Renal cortex interstitium (tissue), 11 donors: Measurements from ENCODE around the gene CAPN15. TPM values are rescaled to one million over a fixed set of nuclear protein-coding genes. Genes with fewer than 3 reads are reported as not detected.
A peak's percentile ranks its signal among the peaks of the same experiment; 100 is the strongest.

ENCODE experiments used
- DNase-seq, 11 donors: peaks; one replicate each; pipeline ENCODE4 v3.0.0-alpha.2; 2013; ENCODE audit warnings: low read depth in 9 of 11, low spot score in 4 of 11; ENCODE audit errors: extremely low read depth in 1 of 11
- polyA plus RNA-seq, 3 donors: library from polyadenylated mRNA; unstranded; fragments of 120-200 nt; gene quantifications; one replicate each; pipeline ENCODE4 v1.2.1, GENCODE V29; 2013; ENCODE audit not compliant: insufficient read length in 3 of 3

CAPN15 gene
- polyA plus RNA-seq, 3 donors = 23.2 to 37.7 (median 35.0) TPM

- DNase-seq = peak in 9 of 11 donors; percentile 62 to 81 (median 73)
Observed at GRCh38 chr16:566475-567372, 39.2 kb downstream of the CAPN15 start, which contains the start of gene NHLRC4. Gene NHLRC4 (plus strand): TSS chr16:567005. CDS start chr16:568048, 1,043 bp downstream.

- DNase-seq = no peak
Observed at GRCh38 chr16:567373-568256, 40.1 kb downstream of the CAPN15 start.

DNA sequence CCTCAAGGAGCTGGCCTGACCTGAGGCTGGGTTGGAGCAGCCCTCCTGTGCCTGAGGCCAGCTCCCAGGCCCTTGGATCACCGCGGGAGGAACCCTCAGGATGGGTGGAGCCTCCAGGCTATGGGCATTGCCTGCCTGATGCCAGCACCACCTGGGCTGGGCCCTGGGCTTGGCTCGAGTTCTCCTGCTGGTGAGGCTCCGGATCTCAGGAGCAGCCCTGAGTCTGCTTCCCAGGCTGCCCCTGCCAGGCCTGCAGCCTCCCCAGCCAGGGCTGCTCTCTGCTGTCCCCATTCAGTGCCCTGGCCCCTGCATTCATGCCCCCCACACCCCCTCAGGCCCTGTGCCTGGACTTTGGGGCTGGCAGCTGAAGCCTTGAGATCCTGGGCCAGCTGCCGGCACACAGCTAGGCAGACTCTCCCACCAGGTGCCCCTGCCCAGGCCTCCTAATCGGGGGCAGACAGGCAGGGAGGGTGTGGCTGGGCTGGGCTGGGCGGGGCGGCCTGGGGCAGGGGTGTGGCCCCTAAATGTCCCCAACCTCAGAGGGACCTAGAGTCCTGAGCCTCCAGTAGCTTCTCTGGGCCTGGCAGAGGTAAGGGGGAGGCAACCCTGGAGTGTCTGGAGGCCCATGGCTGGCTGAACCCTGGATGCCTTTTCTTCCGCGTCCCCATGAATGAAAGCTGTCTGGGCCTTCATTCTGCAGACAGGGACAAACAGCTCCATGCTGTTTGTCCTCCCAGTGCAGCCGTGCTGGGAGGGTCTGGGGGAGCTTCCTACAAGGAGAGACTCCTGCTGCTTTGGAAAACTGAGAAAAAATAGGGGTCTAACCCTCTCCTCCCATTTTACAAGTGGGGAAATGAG lies 41.1 kb downstream of the CAPN15 start:
- DNase-seq = no peak

- DNase-seq = peak in 2 of 11 donors; percentile 53 to 61
Observed at GRCh38 chr16:569445-570254, 42.1 kb downstream of the CAPN15 start, which contains the start of gene PIGQ. Gene PIGQ (plus strand): TSS chr16:569968. CDS start chr16:574075, 4,107 bp downstream.

- DNase-seq = no peak
Observed at GRCh38 chr16:572865-573650, 45.5 kb downstream of the CAPN15 start.

DNA sequence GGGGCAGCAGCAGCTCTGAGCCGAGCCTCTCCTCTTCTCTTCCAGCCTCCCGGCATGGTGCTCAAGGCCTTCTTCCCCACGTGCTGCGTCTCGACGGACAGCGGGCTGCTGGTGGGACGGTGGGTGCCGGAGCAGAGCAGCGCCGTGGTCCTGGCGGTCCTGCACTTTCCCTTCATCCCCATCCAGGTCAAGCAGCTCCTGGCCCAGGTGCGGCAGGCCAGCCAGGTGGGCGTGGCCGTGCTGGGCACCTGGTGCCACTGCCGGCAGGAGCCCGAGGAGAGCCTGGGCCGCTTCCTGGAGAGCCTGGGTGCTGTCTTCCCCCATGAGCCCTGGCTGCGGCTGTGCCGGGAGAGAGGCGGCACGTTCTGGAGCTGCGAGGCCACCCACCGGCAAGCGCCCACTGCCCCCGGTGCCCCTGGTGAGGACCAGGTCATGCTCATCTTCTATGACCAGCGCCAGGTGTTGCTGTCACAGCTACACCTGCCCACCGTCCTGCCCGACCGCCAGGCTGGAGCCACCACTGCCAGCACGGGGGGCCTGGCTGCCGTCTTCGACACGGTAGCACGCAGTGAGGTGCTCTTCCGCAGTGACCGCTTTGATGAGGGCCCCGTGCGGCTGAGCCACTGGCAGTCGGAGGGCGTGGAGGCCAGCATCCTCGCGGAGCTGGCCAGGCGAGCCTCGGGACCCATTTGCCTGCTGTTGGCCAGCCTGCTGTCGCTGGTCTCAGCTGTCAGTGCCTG lies 46.7 kb downstream of the CAPN15 start:
- no peak for DNase-seq

DNA sequence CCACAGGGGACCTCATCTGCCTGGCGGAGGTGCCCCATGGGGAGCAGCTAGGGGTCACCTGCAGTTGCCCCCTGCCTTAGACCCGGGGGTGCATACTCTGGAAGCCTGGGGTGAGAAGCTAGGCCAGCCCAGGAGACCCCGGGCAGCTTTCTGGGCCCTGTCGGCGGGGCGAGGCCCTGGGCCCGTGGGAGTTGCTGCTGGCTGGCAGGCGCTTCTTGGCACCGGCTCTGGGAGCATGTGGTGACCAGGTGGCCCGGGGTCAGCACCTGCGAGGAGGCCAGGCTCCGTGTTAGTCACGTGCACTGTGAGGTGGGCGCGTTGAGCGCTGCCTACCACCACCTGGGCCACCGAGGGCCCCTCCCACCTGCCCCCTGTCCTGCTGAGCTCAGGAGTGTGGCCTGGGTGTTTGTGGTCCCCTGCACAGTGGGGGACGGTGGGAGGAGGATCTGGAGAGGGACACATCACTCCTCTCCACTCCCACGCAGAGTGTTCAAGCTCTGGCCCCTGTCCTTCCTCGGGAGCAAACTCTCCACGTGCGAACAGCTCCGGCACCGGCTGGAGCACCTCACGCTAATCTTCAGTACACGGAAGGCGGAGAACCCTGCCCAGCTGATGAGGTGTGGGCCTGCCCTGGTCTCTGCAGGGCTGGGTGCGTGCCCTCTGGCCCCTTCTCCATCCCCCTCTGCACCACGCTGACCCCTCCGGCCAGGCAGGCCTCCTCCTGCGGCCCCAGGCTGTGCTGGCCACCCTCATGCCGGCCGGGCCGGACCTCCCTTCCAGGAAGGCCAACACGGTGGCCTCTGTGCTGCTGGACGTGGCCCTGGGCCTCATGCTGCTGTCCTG lies 48.1 kb downstream of the CAPN15 start:
- no peak for DNase-seq

DNA sequence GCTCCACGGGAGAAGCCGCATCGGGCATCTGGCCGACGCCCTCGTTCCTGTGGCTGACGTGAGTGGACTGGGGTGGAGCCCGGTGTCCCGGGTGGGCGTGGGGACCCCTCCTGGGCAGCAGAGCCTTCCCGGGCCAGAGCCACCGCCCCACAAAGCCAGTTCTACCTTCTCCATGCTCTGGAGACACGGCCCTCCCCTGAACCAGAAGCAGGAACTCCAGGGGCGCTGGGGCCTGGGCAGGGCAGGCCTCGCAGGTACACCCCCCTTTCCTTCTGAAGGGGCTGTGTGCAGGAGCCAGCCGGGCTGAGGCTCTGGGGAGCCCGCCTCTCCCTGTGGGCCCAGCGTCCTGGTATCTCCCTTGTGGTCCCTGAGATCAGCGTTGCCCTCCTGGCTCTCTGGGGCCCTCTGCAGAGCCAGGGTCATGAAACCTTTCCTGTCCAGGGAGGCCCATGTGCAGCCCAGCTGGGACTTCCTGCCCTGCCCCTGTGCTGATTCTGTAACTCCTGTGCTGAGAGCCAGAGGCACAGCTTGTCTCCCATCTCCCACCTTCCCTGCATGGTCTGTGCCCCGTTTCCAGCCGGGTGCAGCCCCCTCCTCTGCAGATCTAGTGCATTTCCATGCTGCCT lies 48.8 kb downstream of the CAPN15 start:
- no peak for DNase-seq

GRCh38 chr16:576823-577201 lies 49.3 kb downstream of the CAPN15 start:
- DNase-seq = no peak

GRCh38 chr16:577796-578195 lies 50.3 kb downstream of the CAPN15 start:
- no peak for DNase-seq

- no peak for DNase-seq
Observed at GRCh38 chr16:578232-578869, 50.8 kb downstream of the CAPN15 start.

GRCh38 chr16:578870-579405 lies 51.4 kb downstream of the CAPN15 start:
- no peak for DNase-seq

GRCh38 chr16:580141-580945 lies 52.8 kb downstream of the CAPN15 start:
- no peak for DNase-seq
